ENCODE results near the gene PLOD2.

GRCh38 chr3:146152834-146153233, 8.2 kb downstream of the PLOD2 start:
- no peak for TF ChIP-seq CTCF (IDR thresholded peaks at IDR 0.05; ENCODE audit: low read depth, low read length, missing input control)
- TF ChIP-seq SP1 (IDR thresholded peaks at IDR 0.05), result no peak
- TF ChIP-seq MAX (IDR thresholded peaks at IDR 0.05), result no peak
- TF ChIP-seq RXRA (IDR thresholded peaks at IDR 0.05), result no peak

Measured in liver (tissue), 3 donors.